Thyroid gland (tissue), 4 donors: ENCODE measurements around the gene ZBTB8A. TPM values are rescaled to one million over a fixed set of nuclear protein-coding genes. Genes with fewer than 3 reads are reported as not detected.

Experiments
- DNase-seq, 2 donors: peaks; one replicate each; pipeline ENCODE4 v3.0.0-alpha.2; 2019
- H3K27ac ChIP-seq, 3 donors: fragments of 200-600 bp; sonication (generic); 1 replicate in 2 of 3; 2 replicates in 1 of 3; pipeline ENCODE4 v1.5.1; 2016 to 2019; ENCODE audit warnings: mild to moderate bottlenecking in 1 of 3, moderate library complexity in 1 of 3
- H3K27me3 ChIP-seq: fragments of 200-600 bp; sonication (generic); one replicate; pipeline ENCODE4 v1.5.1; 2019
- H3K36me3 ChIP-seq, 2 donors: fragments of 200-600 bp; sonication (generic); one replicate each; pipeline ENCODE4 v1.5.1; 2016 to 2019
- H3K4me1 ChIP-seq, 2 donors: fragments of 200-600 bp; sonication (generic); one replicate each; pipeline ENCODE4 v1.5.1; 2017 to 2019
- H3K4me3 ChIP-seq, 3 donors: fragments of 200-600 bp; sonication (generic); replicated peaks in 1 of 3; 1 replicate in 2 of 3; 2 replicates in 1 of 3; pipeline ENCODE4 v1.5.1; 2016; ENCODE audit warnings: mild to moderate bottlenecking in 1 of 3
- H3K9me3 ChIP-seq: fragments of 200-600 bp; sonication (generic); one replicate; pipeline ENCODE4 v1.5.1; 2017
- POLR2A ChIP-seq, 2 donors: fragments of 450-650 bp; IDR thresholded peaks; one replicate each; pipeline ENCODE4 v1.6.1; 2017; ENCODE audit warnings: antibody characterized with exemption in 2 of 2, mild to moderate bottlenecking in 2 of 2, moderate library complexity in 1 of 2
- WGBS, 2 donors: methylation state at CpG; one replicate each; pipeline ENCODE4 v1.1.5; 2017; 5-methylcytosine and 5-hydroxymethylcytosine counted together
- intact Hi-C: fragments of 100-400 bp; cut with DNase I; formaldehyde crosslinking; loops from one replicate; pipeline ENCODE4 v1.15.1; 2023
- total RNA-seq, 4 donors: library from RNA; depleted of rRNA; stranded (reverse); fragments of >200 nt; gene quantifications; one replicate each; pipeline ENCODE4 v1.2.3, GENCODE V29; 2016
- TF ChIP-seq, protein P1 (sequence below), 6 experiments: fragments of 200-600 bp in 3 of 6; fragments of 450-650 bp in 3 of 6; sonication (generic) in 3 of 6; IDR thresholded peaks; one replicate each; pipeline ENCODE4 v1.5.1; 2016 to 2019; ENCODE audit warnings: antibody characterized with exemption in 6 of 6, mild to moderate bottlenecking in 2 of 6, inconsistent platforms in 1 of 6, moderate library complexity in 1 of 6

ZBTB8A gene
- total RNA-seq, 4 donors from 2014 or later, result 10.6 to 20.6 (median 12.6) TPM

- Histone ChIP-seq H3K9me3 (no peaks in the 10 kb centered on the region), H3K4me3 (no peak overlapping the region), H3K4me1 (peaks cover 13 to 27% of the 10 kb centered on the region in 2 donors), H3K36me3 (no peaks in the 10 kb centered on the region), H3K27ac (no peak overlapping the region), H3K27me3 (no peaks in the 10 kb centered on the region)
- DNase-seq, result no peak
- WGBS, 2 donors, result 69 to 77% methylated on average over 6 of the region's 6 CpGs
- intact Hi-C loops, result no loop called here
- TF ChIP-seq, protein P1, sequence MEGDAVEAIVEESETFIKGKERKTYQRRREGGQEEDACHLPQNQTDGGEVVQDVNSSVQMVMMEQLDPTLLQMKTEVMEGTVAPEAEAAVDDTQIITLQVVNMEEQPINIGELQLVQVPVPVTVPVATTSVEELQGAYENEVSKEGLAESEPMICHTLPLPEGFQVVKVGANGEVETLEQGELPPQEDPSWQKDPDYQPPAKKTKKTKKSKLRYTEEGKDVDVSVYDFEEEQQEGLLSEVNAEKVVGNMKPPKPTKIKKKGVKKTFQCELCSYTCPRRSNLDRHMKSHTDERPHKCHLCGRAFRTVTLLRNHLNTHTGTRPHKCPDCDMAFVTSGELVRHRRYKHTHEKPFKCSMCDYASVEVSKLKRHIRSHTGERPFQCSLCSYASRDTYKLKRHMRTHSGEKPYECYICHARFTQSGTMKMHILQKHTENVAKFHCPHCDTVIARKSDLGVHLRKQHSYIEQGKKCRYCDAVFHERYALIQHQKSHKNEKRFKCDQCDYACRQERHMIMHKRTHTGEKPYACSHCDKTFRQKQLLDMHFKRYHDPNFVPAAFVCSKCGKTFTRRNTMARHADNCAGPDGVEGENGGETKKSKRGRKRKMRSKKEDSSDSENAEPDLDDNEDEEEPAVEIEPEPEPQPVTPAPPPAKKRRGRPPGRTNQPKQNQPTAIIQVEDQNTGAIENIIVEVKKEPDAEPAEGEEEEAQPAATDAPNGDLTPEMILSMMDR (IDR thresholded peaks at IDR 0.05), result no peak
- TF ChIP-seq POLR2A (IDR thresholded peaks at IDR 0.05), result no peak
These were observed 108.3 kb downstream of the ZBTB8A start for GRCh38 chr1:32647308-32648134.

- Histone ChIP-seq H3K27me3 (no peaks in the 10 kb centered on the region), H3K36me3 (peaks cover 0 to 3% of the 10 kb centered on the region in 2 donors), H3K9me3 (no peaks in the 10 kb centered on the region), H3K4me1 (peaks cover 21 to 34% of the 10 kb centered on the region in 2 donors), H3K27ac (peak within 1 kb of the TSS; percentile 97 to 99 (median 98)), H3K4me3 (peak within 1 kb of the TSS; percentile 52 to 87 (median 81))
- peak; percentile 93 for DNase-seq
- TF ChIP-seq POLR2A (IDR thresholded peaks at IDR 0.05), result peak; percentile 28 to 49
- TF ChIP-seq, protein P1 (IDR thresholded peaks at IDR 0.05), result peak in 1 of 6 experiments; percentile 9
- WGBS, 2 donors, result 0% methylated on average over 21 of the region's 21 CpGs
- intact Hi-C loops, result no loop called here
These were observed 111.1 kb downstream of the ZBTB8A start, which contains the start of gene ZBTB8OS for GRCh38 chr1:32650248-32650751. Gene ZBTB8OS (minus strand): TSS chr1:32650550. CDS start chr1:32650529, 21 bp downstream.

- no peaks in the 10 kb centered on the region for H3K27me3 ChIP-seq
- peak within 1 kb of the TSS; percentile 97 to 99 (median 98) for H3K27ac ChIP-seq
- intact Hi-C loops, result no loop called here
- peaks cover 0 to 3% of the 10 kb centered on the region in 2 donors for H3K36me3 ChIP-seq
- peak within 1 kb of the TSS; percentile 52 to 87 (median 81) for H3K4me3 ChIP-seq
- no peaks in the 10 kb centered on the region for H3K9me3 ChIP-seq
- 0 to 1% methylated on average over 6 to 23 of the region's 67 CpGs for WGBS, 2 donors
- peak; percentile 98 for DNase-seq
- TF ChIP-seq, protein P1 (IDR thresholded peaks at IDR 0.05), result no peak
- TF ChIP-seq POLR2A (IDR thresholded peaks at IDR 0.05), result peak; percentile 63 to 90
- peaks cover 21 to 34% of the 10 kb centered on the region in 2 donors for H3K4me1 ChIP-seq
These were observed 111.7 kb downstream of the ZBTB8A start, which contains the start of gene RBBP4 for GRCh38 chr1:32650752-32651460. Gene RBBP4 (plus strand): TSS chr1:32651208. CDS start chr1:32651307, 99 bp downstream.

GRCh38 chr1:32651461-32652073, 112.3 kb downstream of the ZBTB8A start:
- no peak for TF ChIP-seq POLR2A (IDR thresholded peaks at IDR 0.05)
- TF ChIP-seq, protein P1 (IDR thresholded peaks at IDR 0.05), result no peak
- H3K36me3 ChIP-seq, result peaks cover under 1 to 3% of the 10 kb centered on the region in 2 donors
- H3K27ac ChIP-seq, result peak overlapping the region; percentile 67 to 99 (median 97)
- H3K4me3 ChIP-seq, result peak overlapping the region; percentile 41 to 87 (median 81)
- H3K27me3 ChIP-seq, result no peaks in the 10 kb centered on the region
- intact Hi-C loops, result no loop called here
- peaks cover 21 to 34% of the 10 kb centered on the region in 2 donors for H3K4me1 ChIP-seq
- peak in 1 of 2 donors; percentile 52 for DNase-seq
- 1 to 8% methylated on average over 8 to 26 of the region's 43 CpGs for WGBS, 2 donors
- no peaks in the 10 kb centered on the region for H3K9me3 ChIP-seq
